ENCODE results near the gene ANKRD42. TPM values are rescaled to one million over a fixed set of nuclear protein-coding genes. Genes with fewer than 3 reads are reported as not detected.

The ANKRD42 gene
- total RNA-seq, 1 experiment from 2014 or later = 5.7 TPM

GRCh38 chr11:83252266-83252665 is 58.8 kb downstream of the ANKRD42 start (continued):
- TF ChIP-seq ZNF532 (CRISPR knock-in tag; IDR thresholded peaks at IDR 0.05; ENCODE audit: borderline replicate concordance) (no peak), ZNF232 (CRISPR knock-in tag; IDR thresholded peaks at IDR 0.05) (no peak), ZNF281 (CRISPR knock-in tag; IDR thresholded peaks at IDR 0.05) (no peak), ZNF396 (CRISPR knock-in tag; IDR thresholded peaks at IDR 0.05; ENCODE audit: borderline replicate concordance) (no peak), CREM (CRISPR knock-in tag; IDR thresholded peaks at IDR 0.05) (no peak)

- no peak for DNase-seq (ENCODE audit: low spot score)
- Mint-ChIP-seq H3K36me3 (no peaks in the 10 kb centered on the region; the same call in 1 of the 2 replicates), H3K4me1 (no peaks in the 10 kb centered on the region), H3K9me3 (no peaks in the 10 kb centered on the region), H3K4me3 (no peak overlapping the region), H3K27ac (no peak overlapping the region), H3K27me3 (ENCODE audit: low read depth) (no peaks in the 10 kb centered on the region)
- ATAC-seq = no peak
- TF ChIP-seq E2F4 (CRISPR knock-in tag; IDR thresholded peaks at IDR 0.05; ENCODE audit: borderline replicate concordance, low read depth) (no peak), ETV6 (CRISPR knock-in tag; IDR thresholded peaks at IDR 0.05) (no peak), TP53 (CRISPR knock-in tag; IDR thresholded peaks at IDR 0.05) (no peak), MXD4 (CRISPR knock-in tag; IDR thresholded peaks at IDR 0.05; ENCODE audit: borderline replicate concordance) (no peak), ATF3 (CRISPR knock-in tag; conservative IDR thresholded peaks at IDR 0.05) (no peak), MYBL2 (CRISPR knock-in tag; IDR thresholded peaks at IDR 0.05) (no peak), RORB (CRISPR knock-in tag; IDR thresholded peaks at IDR 0.05) (no peak), ESRRA (CRISPR knock-in tag; IDR thresholded peaks at IDR 0.05; ENCODE audit: borderline replicate concordance) (no peak), GRHL2 (CRISPR knock-in tag; IDR thresholded peaks at IDR 0.05; ENCODE audit: insufficient replicate concordance, severe bottlenecking) (no peak), IRF1 (CRISPR knock-in tag; IDR thresholded peaks at IDR 0.05) (no peak), ZNF425 (CRISPR knock-in tag; conservative IDR thresholded peaks at IDR 0.05) (no peak), ZNF281 (CRISPR knock-in tag; IDR thresholded peaks at IDR 0.05) (no peak)
- ChIA-PET POLR2A (no interaction called here), CTCF (no interaction called here)
Measured at GRCh38 chr11:83252941-83253340, 59.4 kb downstream of the ANKRD42 start.

All from WTC11 (cell line).